Rectal smooth muscle tissue (tissue), 1 donor: Measurements from ENCODE around the gene OR2G3.

Experiments
- H3K27ac ChIP-seq: one replicate; pipeline ENCODE4 v1.7.0; 2013; ENCODE audit warnings: low read depth, low read length, inconsistent platforms
- H3K27me3 ChIP-seq: one replicate; pipeline ENCODE4 v1.7.0; 2013; ENCODE audit warnings: low read length; ENCODE audit not compliant: control insufficient read depth, insufficient read depth
- H3K36me3 ChIP-seq: one replicate; pipeline ENCODE4 v1.7.0; 2013; ENCODE audit warnings: low read length; ENCODE audit not compliant: control insufficient read depth, insufficient read depth
- H3K4me1 ChIP-seq: one replicate; pipeline ENCODE4 v1.7.0; 2013; ENCODE audit warnings: low read length; ENCODE audit not compliant: control insufficient read depth, insufficient read depth
- H3K4me3 ChIP-seq: one replicate; pipeline ENCODE4 v1.7.0; 2013; ENCODE audit warnings: low read length
- H3K9ac ChIP-seq: one replicate; pipeline ENCODE4 v1.7.0; 2013; ENCODE audit warnings: low read length

OR2G3 gene

DNA sequence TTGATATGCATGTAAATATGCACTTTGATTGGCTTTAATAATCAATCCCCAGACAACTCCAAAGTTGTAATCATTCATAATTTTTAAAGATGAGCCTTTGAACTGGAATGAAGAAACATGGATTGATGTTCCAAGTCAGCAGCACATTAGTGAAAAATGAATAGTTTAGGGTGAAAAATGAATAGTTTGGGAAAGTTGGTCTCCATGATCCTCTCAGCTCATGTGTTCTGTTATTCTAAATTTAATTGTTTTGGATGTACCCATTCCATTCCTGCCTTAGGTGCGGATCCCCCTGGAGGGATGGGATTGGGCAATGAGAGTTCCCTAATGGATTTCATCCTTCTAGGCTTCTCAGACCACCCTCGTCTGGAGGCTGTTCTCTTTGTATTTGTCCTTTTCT is at the start of gene OR2G3:
OR2G3 (plus strand) TSS at position 301 of the 400 bp plus-strand sequence; CDS start at position 301, 0 bp downstream.
- Histone ChIP-seq H3K27me3 (no peaks in the 10 kb centered on the region), H3K4me1 (no peaks in the 10 kb centered on the region), H3K4me3 (no peak within 1 kb of the TSS), H3K9ac (no peak within 1 kb of the TSS), H3K36me3 (no peaks in the 10 kb centered on the region), H3K27ac (no peak within 1 kb of the TSS)

DNA sequence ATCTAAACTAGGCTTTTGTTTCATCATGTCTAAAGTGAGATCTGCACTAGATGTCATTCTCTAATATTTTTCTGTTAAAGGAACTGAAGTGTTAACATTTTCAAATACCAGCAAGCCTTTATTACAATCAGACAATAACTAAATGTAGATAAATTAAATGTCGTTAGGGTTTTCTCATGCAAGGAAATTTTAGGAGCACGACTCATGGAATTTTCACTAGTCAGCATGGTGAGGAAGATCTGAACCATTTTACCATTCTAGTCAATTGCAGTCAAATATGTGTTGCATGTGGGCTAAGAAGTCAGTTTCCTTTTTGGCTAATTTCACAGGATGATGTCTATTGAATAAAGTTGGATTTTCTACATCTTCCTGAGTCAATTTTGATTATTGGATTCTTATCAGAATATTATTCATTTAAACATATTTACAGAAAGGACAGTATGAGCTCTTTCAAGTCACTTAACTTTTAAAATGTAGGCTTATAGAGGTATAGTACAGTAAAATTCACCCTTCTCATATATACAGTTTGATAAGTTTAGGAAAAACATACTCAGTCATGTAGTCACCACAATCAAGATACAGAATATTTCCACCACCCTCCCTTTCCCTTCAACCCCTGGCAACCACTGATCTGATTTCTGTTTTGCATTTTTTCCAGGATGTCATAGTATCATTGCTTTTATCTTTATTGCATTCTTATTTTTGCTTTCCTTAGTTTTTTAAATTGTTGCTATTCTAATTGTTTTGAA is 47.3 kb upstream of the OR2G3 start:
- no peaks in the 10 kb centered on the region for H3K4me1 ChIP-seq
- no peak overlapping the region for H3K4me3 ChIP-seq
- no peak overlapping the region for H3K9ac ChIP-seq
- no peaks in the 10 kb centered on the region for H3K27me3 ChIP-seq
- no peaks in the 10 kb centered on the region for H3K36me3 ChIP-seq
- no peak overlapping the region for H3K27ac ChIP-seq

DNA sequence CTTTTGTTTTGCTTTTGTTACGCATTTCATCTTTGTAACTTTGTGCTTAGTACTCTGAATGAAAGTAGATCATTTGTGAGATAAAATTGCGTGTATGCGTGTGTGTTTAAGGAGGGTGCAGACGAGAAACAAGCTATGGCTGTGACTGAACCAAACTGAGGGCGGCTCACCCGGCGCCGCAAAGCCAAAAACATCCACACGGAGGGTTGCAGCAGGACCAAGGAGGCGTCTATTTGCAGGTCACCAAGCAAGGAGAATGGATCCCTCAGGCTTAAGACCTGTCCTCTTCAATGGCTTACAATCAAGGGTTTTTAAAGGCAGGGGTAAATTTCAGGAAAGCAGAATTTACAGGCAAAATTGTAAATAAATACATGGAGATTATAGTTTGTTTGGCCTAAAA is 43.7 kb upstream of the OR2G3 start:
- Histone ChIP-seq H3K9ac (no peak overlapping the region), H3K4me3 (no peak overlapping the region), H3K27ac (no peak overlapping the region), H3K36me3 (no peaks in the 10 kb centered on the region), H3K27me3 (no peaks in the 10 kb centered on the region), H3K4me1 (no peaks in the 10 kb centered on the region)

DNA sequence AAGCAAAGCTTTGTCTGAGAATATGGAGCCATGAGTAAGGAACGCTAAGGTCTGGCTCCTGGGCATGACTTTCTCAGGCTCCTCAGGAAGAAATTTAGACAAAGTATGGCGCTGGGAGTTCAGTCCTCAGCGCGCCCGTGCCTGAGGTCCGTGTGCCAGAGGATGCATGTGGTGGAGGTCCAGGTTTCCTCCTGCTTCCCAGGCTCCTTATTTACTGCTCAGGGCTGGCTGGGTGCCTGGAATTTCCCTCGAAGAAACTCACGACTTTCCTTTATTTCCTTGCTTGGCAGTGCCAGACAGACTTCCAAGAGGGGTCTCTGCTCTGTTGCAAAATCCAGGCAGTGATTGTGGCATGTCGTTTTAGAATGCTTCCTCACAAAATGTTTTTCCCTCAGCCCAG is 43.2 kb upstream of the OR2G3 start:
- Histone ChIP-seq H3K36me3 (no peaks in the 10 kb centered on the region), H3K4me1 (no peaks in the 10 kb centered on the region), H3K27ac (no peak overlapping the region), H3K27me3 (no peaks in the 10 kb centered on the region), H3K4me3 (no peak overlapping the region), H3K9ac (no peak overlapping the region)

DNA sequence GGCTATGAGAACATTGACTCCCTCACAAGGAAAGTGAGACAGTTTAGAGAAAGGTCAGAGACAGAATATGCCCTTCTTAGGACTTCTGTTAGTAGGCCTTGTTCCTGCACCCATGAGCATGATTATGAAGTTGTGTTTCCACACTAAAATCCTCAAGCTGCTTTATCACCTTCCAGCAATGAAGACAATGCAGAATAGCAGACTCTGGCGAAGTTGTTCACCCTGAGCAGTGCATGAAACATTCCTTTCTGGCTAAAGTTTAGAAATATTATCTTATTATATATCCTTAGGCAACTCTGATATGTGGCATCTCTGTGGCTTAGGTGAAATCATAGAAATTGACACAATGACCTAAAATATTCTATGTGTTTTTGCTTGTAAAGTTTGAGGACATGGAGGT is 31.1 kb upstream of the OR2G3 start:
- Histone ChIP-seq H3K4me3 (no peak overlapping the region), H3K4me1 (no peaks in the 10 kb centered on the region), H3K27me3 (no peaks in the 10 kb centered on the region)

DNA sequence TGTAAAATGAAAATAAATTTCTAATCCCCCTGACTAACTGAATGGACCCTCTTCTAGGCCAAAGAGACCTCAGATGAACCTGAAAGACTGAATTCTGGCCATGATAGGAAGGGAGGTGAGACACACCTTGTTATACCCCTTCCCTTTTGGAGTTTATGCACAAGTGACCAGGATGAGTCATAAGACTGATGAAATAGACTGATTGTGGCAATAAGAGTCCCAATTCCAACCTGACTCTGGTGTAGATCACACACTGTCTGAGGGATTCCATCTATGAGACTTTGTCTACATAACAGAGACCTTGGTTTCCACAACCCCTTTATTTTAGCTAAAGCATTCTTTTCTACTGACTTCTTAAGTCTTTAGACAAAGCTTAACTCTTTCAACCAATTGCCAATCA is 30.7 kb upstream of the OR2G3 start:
- Histone ChIP-seq H3K4me3 (no peak overlapping the region), H3K4me1 (no peaks in the 10 kb centered on the region), H3K9ac (no peak overlapping the region), H3K36me3 (no peaks in the 10 kb centered on the region), H3K27ac (no peak overlapping the region), H3K27me3 (no peaks in the 10 kb centered on the region)

More for the DNA sequence above, 31.1 kb upstream of the OR2G3 start:
- Histone ChIP-seq H3K27ac (no peak overlapping the region), H3K9ac (no peak overlapping the region), H3K36me3 (no peaks in the 10 kb centered on the region)

DNA sequence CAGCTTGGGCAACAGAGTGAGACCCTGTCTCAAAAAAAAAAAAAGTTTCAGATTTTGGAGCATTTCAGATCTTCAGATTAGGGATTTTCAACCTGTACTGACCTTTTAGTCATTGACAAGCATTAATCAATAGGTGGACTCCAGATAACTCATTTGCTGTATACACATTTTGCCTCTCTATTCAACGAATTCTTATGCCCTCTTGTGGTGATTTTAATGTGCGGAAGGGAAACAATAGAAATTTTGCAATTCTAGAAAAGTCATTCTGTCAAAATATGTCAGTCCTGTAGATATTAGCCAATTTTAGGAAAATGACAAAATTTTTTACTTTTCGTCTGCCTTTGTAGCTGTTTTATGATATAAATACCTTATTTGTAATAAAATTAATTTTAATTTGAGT is 28.9 kb upstream of the OR2G3 start:
- no peaks in the 10 kb centered on the region for H3K36me3 ChIP-seq
- no peaks in the 10 kb centered on the region for H3K4me1 ChIP-seq
- no peak overlapping the region for H3K9ac ChIP-seq
- no peak overlapping the region for H3K4me3 ChIP-seq
- no peaks in the 10 kb centered on the region for H3K27me3 ChIP-seq
- no peak overlapping the region for H3K27ac ChIP-seq

DNA sequence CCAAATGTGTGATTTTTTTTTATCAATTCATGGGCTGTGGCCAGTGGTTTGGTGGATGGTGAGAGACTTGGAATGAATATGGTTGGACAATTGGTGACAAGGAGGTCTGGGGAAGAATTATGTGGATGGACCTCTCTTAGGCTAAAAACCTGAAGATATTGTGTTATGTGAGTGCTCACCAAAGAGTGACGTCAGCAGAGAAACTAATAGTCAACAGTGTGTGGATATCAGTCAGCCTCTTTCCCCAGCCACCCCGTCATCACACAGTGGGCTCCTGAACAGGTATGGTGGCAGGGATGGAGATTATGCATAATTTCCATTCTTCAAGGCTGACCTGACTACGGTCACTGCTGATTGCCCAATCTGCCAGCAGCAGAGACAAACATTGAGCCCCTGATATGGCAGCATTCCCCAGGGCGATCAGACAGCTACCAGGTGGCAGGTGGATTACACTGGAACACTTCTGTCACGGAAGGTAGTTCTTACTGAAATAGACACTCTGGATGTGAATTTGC is 26.4 kb upstream of the OR2G3 start:
- no peaks in the 10 kb centered on the region for H3K36me3 ChIP-seq
- H3K27me3 ChIP-seq: no peaks in the 10 kb centered on the region
- no peaks in the 10 kb centered on the region for H3K4me1 ChIP-seq
- H3K9ac ChIP-seq: no peak overlapping the region
- no peak overlapping the region for H3K27ac ChIP-seq
- H3K4me3 ChIP-seq: no peak overlapping the region

DNA sequence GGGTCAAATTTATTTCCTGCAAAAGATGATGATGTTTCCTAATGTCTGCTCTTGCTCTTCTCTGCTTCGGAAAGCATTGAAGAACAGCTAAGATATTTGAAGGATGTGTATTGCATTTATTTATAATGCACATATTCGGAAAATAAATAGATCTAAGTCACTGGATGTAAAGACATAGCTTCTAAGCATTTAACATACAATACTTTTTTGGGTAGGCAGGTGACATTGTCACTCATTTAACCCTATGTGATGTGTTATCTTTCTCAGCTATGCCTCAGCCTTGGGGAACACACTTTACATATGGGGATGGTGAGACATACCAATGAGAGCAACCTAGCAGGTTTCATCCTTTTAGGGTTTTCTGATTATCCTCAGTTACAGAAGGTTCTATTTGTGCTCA is 17.3 kb upstream of the OR2G3 start, which contains the start of gene OR2G2:
OR2G2 (plus strand) TSS at position 301 of the 400 bp plus-strand sequence; CDS start at position 301, 0 bp downstream.
- no peak within 1 kb of the TSS for H3K27ac ChIP-seq
- no peaks in the 10 kb centered on the region for H3K4me1 ChIP-seq
- H3K36me3 ChIP-seq: no peaks in the 10 kb centered on the region
- no peak within 1 kb of the TSS for H3K9ac ChIP-seq
- H3K4me3 ChIP-seq: no peak within 1 kb of the TSS
- no peaks in the 10 kb centered on the region for H3K27me3 ChIP-seq

DNA sequence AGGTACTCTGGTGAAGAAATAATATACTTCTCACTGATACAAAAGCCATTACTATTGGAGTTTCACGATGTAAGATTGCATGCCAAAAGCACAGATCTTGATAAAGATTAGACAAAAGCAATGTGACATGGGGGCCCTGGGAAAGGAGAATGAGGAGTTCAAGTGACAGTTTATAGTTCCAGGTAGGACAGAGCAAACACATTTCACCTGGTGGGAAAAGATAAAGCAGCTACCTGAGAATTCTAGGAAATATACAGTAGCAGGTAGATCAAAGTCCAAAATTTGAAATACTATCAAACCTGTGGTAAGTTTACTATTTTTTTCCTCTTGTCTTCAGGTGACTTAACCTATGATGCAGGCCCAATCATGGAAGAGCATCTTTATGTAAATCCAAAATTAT is 8.0 kb downstream of the OR2G3 start:
- no peaks in the 10 kb centered on the region for H3K36me3 ChIP-seq
- no peak overlapping the region for H3K4me3 ChIP-seq
- H3K9ac ChIP-seq: no peak overlapping the region
- H3K27ac ChIP-seq: no peak overlapping the region
- no peaks in the 10 kb centered on the region for H3K27me3 ChIP-seq
- H3K4me1 ChIP-seq: no peaks in the 10 kb centered on the region

DNA sequence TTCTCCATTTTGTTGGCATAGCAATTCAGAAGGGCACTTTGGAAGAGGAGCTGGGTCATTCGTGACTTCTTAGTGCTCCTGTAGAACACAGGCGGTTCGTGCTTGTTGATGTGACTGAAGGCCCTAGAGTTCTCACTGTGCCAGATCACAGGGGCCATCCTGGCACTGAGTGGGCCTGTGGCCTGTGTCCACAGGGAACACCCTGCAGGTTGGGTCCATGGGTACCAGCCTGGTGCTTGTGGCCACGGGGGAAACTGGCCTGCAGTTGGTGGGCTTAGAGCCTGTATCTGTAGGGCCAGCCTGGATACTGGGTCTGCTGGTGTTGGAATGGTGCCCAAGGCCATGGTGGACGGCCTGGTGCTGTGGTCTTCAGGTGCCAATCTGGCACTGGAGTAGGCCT is 9.2 kb downstream of the OR2G3 start:
- H3K4me3 ChIP-seq: no peak overlapping the region

DNA sequence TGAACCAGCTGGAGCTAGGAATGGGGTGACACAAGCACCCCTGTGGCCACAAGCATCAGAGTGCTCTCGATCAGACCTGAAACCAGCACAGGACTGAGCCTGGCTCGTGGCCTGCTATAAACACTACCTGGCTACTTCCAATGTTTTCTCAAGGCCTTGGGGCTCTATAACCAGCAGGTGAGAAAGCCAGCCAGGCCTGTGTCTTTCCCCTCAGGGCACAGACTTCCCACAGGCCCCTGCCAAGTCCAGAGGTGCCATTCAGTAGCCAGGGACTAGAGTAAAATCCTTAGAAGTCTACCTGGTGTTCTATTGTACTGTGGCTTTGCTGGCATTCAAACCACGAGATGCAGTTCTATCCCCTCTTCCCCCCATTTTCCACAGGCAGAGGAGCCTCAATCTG is 22.6 kb downstream of the OR2G3 start:
- no peak overlapping the region for H3K4me3 ChIP-seq

More for the DNA sequence above, 9.2 kb downstream of the OR2G3 start:
- Histone ChIP-seq H3K36me3 (no peaks in the 10 kb centered on the region), H3K27ac (no peak overlapping the region), H3K9ac (no peak overlapping the region), H3K27me3 (no peaks in the 10 kb centered on the region), H3K4me1 (no peaks in the 10 kb centered on the region)

DNA sequence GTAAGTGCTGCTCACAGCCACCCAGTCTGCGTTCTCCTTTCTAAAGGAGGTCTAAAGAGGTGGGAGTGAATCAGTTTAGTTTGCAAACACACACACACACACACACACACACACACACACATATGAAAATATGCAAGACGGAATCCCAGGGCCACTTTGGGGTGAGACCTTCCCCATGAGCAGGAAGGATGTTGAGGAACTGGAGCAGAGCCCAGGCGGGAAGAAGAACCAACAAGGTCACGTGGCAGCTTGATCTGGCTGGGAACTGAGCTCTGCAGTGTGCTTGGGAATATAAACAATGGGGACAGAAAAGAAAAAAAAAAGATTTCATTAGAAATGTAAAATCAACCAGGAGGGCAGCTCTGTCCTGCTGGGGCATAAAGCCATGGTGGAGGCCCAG is 32.6 kb downstream of the OR2G3 start:
- Histone ChIP-seq H3K4me3 (no peak overlapping the region), H3K4me1 (no peaks in the 10 kb centered on the region), H3K27ac (no peak overlapping the region), H3K9ac (no peak overlapping the region), H3K36me3 (no peaks in the 10 kb centered on the region), H3K27me3 (no peaks in the 10 kb centered on the region)

More for the DNA sequence above, 22.6 kb downstream of the OR2G3 start:
- H3K4me1 ChIP-seq: no peaks in the 10 kb centered on the region
- no peaks in the 10 kb centered on the region for H3K36me3 ChIP-seq
- no peaks in the 10 kb centered on the region for H3K27me3 ChIP-seq
- no peak overlapping the region for H3K27ac ChIP-seq
- H3K9ac ChIP-seq: no peak overlapping the region
